GM23248 (cell line): Measurements from ENCODE around the gene SEC31B. TPM values are rescaled to one million over a fixed set of nuclear protein-coding genes. Genes with fewer than 3 reads are reported as not detected.

Experiments
- DNase-seq: peaks from one replicate; pipeline ENCODE4 v3.0.0-alpha.2; 2015
- H2AFZ ChIP-seq: fragments of 200-600 bp; sonication (generic); 2 replicates; pipeline ENCODE4 v1.6.1; 2016; ENCODE audit warnings: antibody characterized with exemption
- H3F3A ChIP-seq: fragments of 200-600 bp; sonication (generic); 2 replicates; pipeline ENCODE4 v1.6.1; 2016; ENCODE audit warnings: mild to moderate bottlenecking, antibody characterized with exemption, mixed run types; ENCODE audit not compliant: insufficient read depth
- H3K27ac ChIP-seq: fragments of 200-600 bp; sonication (generic); 2 replicates; pipeline ENCODE4 v1.5.1; 2016; ENCODE audit warnings: mild to moderate bottlenecking
- H3K27me3 ChIP-seq: fragments of 200-600 bp; sonication (generic); replicated peaks from 2 replicates; pipeline ENCODE4 v1.6.1; 2016; ENCODE audit warnings: mild to moderate bottlenecking; ENCODE audit not compliant: insufficient read depth
- H3K36me3 ChIP-seq: fragments of 200-600 bp; sonication (generic); 2 replicates; pipeline ENCODE4 v1.6.1; 2016; ENCODE audit warnings: low read depth, mild to moderate bottlenecking
- H3K4me1 ChIP-seq: fragments of 200-600 bp; sonication (generic); 2 replicates; pipeline ENCODE4 v1.6.1; 2016; ENCODE audit warnings: mild to moderate bottlenecking; ENCODE audit not compliant: insufficient read depth
- H3K4me2 ChIP-seq: fragments of 200-600 bp; sonication (generic); one replicate; pipeline ENCODE4 v1.6.1; 2016; ENCODE audit warnings: mild to moderate bottlenecking; ENCODE audit not compliant: unreplicated experiment
- H3K4me3 ChIP-seq: fragments of 200-600 bp; sonication (generic); 2 replicates; pipeline ENCODE4 v1.5.1; 2016; ENCODE audit warnings: mild to moderate bottlenecking
- H3K79me2 ChIP-seq: fragments of 200-600 bp; sonication (generic); 2 replicates; pipeline ENCODE4 v1.6.1; 2016; ENCODE audit warnings: mild to moderate bottlenecking; ENCODE audit not compliant: insufficient read depth
- H3K9ac ChIP-seq: fragments of 200-600 bp; sonication (generic); 2 replicates; pipeline ENCODE4 v1.6.1; 2016; ENCODE audit warnings: mild to moderate bottlenecking
- H3K9me2 ChIP-seq: fragments of 200-600 bp; sonication (generic); 2 replicates; pipeline ENCODE4 v1.6.1; 2016; ENCODE audit warnings: mixed run types, mild to moderate bottlenecking, moderate library complexity; ENCODE audit not compliant: insufficient read depth
- H3K9me3 ChIP-seq: fragments of 200-600 bp; sonication (generic); one replicate; pipeline ENCODE4 v1.6.1; 2017; ENCODE audit warnings: low read depth
- H4K20me1 ChIP-seq: fragments of 200-600 bp; sonication (generic); 2 replicates; pipeline ENCODE4 v1.6.0; 2016; ENCODE audit not compliant: insufficient read depth
- EZH2 ChIP-seq: fragments of 200-600 bp; sonication (generic); IDR thresholded peaks from 2 replicates; pipeline ENCODE4 v1.6.1; 2018; ENCODE audit warnings: antibody characterized with exemption, mild to moderate bottlenecking; ENCODE audit not compliant: insufficient read depth, poor library complexity, severe bottlenecking
- EZH2phosphoT487 ChIP-seq: fragments of 200-600 bp; sonication (generic); IDR thresholded peaks from 2 replicates; pipeline ENCODE4 v1.6.1; 2018; ENCODE audit warnings: antibody characterized with exemption, moderate library complexity, mild to moderate bottlenecking, low read depth; ENCODE audit not compliant: insufficient read depth
- WGBS, 2 experiments: methylation state at CpG; one replicate each; pipeline ENCODE4 v1.1.6; 2015 to 2017; ENCODE audit warnings: low lambda C conversion rate in 2 of 2, low coverage in 1 of 2; ENCODE audit errors: missing lambda C conversion rate in 2 of 2; 5-methylcytosine and 5-hydroxymethylcytosine counted together
- in situ Hi-C: fragments of 300-500 bp; cut with MboI; formaldehyde crosslinking; loops from 2 replicates; pipeline ENCODE4 v1.15.0; 2020
- polyA plus RNA-seq: library from polyadenylated mRNA; unstranded; fragments of >200 nt; fragmentation: Nextera tagmentation; extraction: Ambion mirVana; gene quantifications from 2 replicates; pipeline ENCODE4 v1.2.1, GENCODE V29; 2016
- total RNA-seq: library from RNA; depleted of rRNA; stranded (reverse); fragments of >200 nt; shearing (Covaris generic); gene quantifications from 2 replicates; pipeline ENCODE4 v1.2.3, GENCODE V29; 2014

Gene SEC31B
- total and polyA plus RNA-seq, 2 experiments from 2014 or later, result 2.5 to 4.5 TPM

- no peaks in the 10 kb centered on the region for H3K9me2 ChIP-seq
- peaks cover 15% of the 10 kb centered on the region; the same call in 1 of the 2 replicates for H3K4me1 ChIP-seq
- peaks cover 36% of the 10 kb centered on the region for H3K27me3 ChIP-seq
- no peaks in the 10 kb centered on the region for H3K9me3 ChIP-seq
- no peak overlapping the region for H3K9ac ChIP-seq
- H3K4me3 ChIP-seq, result no peak overlapping the region
- no peak overlapping the region for H3K4me2 ChIP-seq
- H3K79me2 ChIP-seq, result no peaks in the 10 kb centered on the region
- no peak overlapping the region for H2AFZ ChIP-seq
- no peak for DNase-seq
- 0 out of 2 replicates have a peak, but pooled peaks cover 5% of the 10 kb centered on the region for H3F3A ChIP-seq
- TF ChIP-seq EZH2phosphoT487 (no peak), EZH2 (no peak)
- in situ Hi-C loops, result no loop called here
- H3K27ac ChIP-seq, result no peak overlapping the region
- H4K20me1 ChIP-seq, result no peaks in the 10 kb centered on the region
- 43 to 49% methylated on average over 5 of the region's 5 CpGs for WGBS, 2 experiments
- H3K36me3 ChIP-seq, result no peaks in the 10 kb centered on the region
Observed at GRCh38 chr10:100468322-100468721, 51.3 kb downstream of the SEC31B start.

- TF ChIP-seq EZH2phosphoT487 (no peak), EZH2 (no peak)
- H3K27ac ChIP-seq, result no peak within 1 kb of the TSS
- H3K4me3 ChIP-seq, result no peak within 1 kb of the TSS
- no peak within 1 kb of the TSS for H3K4me2 ChIP-seq
- 44 to 56% methylated on average over 4 of the region's 4 CpGs for WGBS, 2 experiments
- H3K79me2 ChIP-seq, result no peaks in the 10 kb centered on the region
- no peaks in the 10 kb centered on the region for H3K36me3 ChIP-seq
- no peak within 1 kb of the TSS for H2AFZ ChIP-seq
- DNase-seq, result no peak
- H3K9ac ChIP-seq, result no peak within 1 kb of the TSS
- H3K27me3 ChIP-seq, result peaks cover 44% of the 10 kb centered on the region
- no peaks in the 10 kb centered on the region for H3K4me1 ChIP-seq
- H3K9me2 ChIP-seq, result no peaks in the 10 kb centered on the region
- in situ Hi-C loops, result no loop called here
- no peaks in the 10 kb centered on the region for H3F3A ChIP-seq
- no peaks in the 10 kb centered on the region for H3K9me3 ChIP-seq
- H4K20me1 ChIP-seq, result no peaks in the 10 kb centered on the region
Observed at GRCh38 chr10:100462709-100463108, 57.0 kb downstream of the SEC31B start, which contains the start of gene WNT8B. TSS of gene WNT8B (plus strand) at chr10:100463009. CDS start at chr10:100463169, 160 bp downstream.

GRCh38 chr10:100448951-100449350 is 70.7 kb downstream of the SEC31B start:
- no peak for DNase-seq
- Histone ChIP-seq H3K9me3 (no peaks in the 10 kb centered on the region), H3K9ac (no peak overlapping the region), H3K4me3 (no peak overlapping the region), H4K20me1 (no peaks in the 10 kb centered on the region), H2AFZ (no peak overlapping the region), H3K4me1 (no peaks in the 10 kb centered on the region), H3K4me2 (no peak overlapping the region), H3K27ac (no peak overlapping the region), H3K79me2 (no peaks in the 10 kb centered on the region), H3F3A (no peaks in the 10 kb centered on the region), H3K27me3 (peaks cover 18% of the 10 kb centered on the region), H3K36me3 (no peaks in the 10 kb centered on the region), H3K9me2 (no peaks in the 10 kb centered on the region)
- in situ Hi-C loops, result no loop called here
- 66 to 71% methylated on average over 4 of the region's 4 CpGs for WGBS, 2 experiments
- no peak for TF ChIP-seq EZH2
- TF ChIP-seq EZH2phosphoT487, result no peak

- Histone ChIP-seq H3K4me2 (no peak overlapping the region), H3K4me3 (no peak overlapping the region), H3K9me2 (no peaks in the 10 kb centered on the region), H3K4me1 (no peaks in the 10 kb centered on the region), H3K79me2 (no peaks in the 10 kb centered on the region), H4K20me1 (no peaks in the 10 kb centered on the region; the same call in 1 of the 2 replicates), H3K9ac (no peak overlapping the region), H3F3A (no peaks in the 10 kb centered on the region), H3K27ac (no peak overlapping the region), H2AFZ (no peak overlapping the region), H3K27me3 (peaks cover 17% of the 10 kb centered on the region), H3K36me3 (no peaks in the 10 kb centered on the region), H3K9me3 (no peaks in the 10 kb centered on the region)
- TF ChIP-seq EZH2phosphoT487 (no peak), EZH2 (no peak)
- 83 to 100% methylated on average over 1 of the region's 1 CpG for WGBS, 2 experiments
- DNase-seq, result no peak
- in situ Hi-C loops, result no loop called here
Observed at GRCh38 chr10:100447663-100448062, 72.0 kb downstream of the SEC31B start.
